GM23248 (cell line): ENCODE results near the gene PEAK1.

Source experiments
- EZH2 ChIP-seq: fragments of 200-600 bp; sonication (generic); IDR thresholded peaks from 2 replicates; pipeline ENCODE4 v1.6.1; 2018; ENCODE audit warnings: antibody characterized with exemption, mild to moderate bottlenecking; ENCODE audit not compliant: insufficient read depth, poor library complexity, severe bottlenecking
- EZH2phosphoT487 ChIP-seq: fragments of 200-600 bp; sonication (generic); IDR thresholded peaks from 2 replicates; pipeline ENCODE4 v1.6.1; 2018; ENCODE audit warnings: antibody characterized with exemption, moderate library complexity, mild to moderate bottlenecking, low read depth; ENCODE audit not compliant: insufficient read depth

- no peak for TF ChIP-seq EZH2
- TF ChIP-seq EZH2phosphoT487, result no peak
These were observed 271.7 kb downstream of the PEAK1 start for GRCh38 chr15:77148191-77148590.
